Panc1 (cell line): ENCODE data around the gene PACSIN1. TPM values are rescaled to one million over a fixed set of nuclear protein-coding genes. Genes with fewer than 3 reads are reported as not detected.

Source experiments
- ATAC-seq: fragments of 200-7000 bp; cut with Tn5 transposase; 2 replicates; pipeline ENCODE4 v1.9.1; 2020; ENCODE audit warnings: mild to moderate bottlenecking, moderate library complexity
- BruUV-seq: library from RNA; stranded (reverse); fragments of 400-500 nt; replicated peaks from 2 replicates; lab custom pipeline; 2021; lab: Mats Ljungman, UMichigan
- CTCF ChIA-PET: fragments of 300-600 bp; sonication (Branson Sonifier 250); formaldehyde crosslinking; loops from one replicate; lab custom pipeline; 2022; ENCODE audit warnings: antibody characterized with exemption; lab: Charles Lee
- POLR2A ChIA-PET: fragments of 300-600 bp; sonication (Branson Sonifier 250); formaldehyde crosslinking; loops from one replicate; lab custom pipeline; 2022; ENCODE audit warnings: antibody characterized with exemption; lab: Charles Lee
- DNase-seq: peaks from one replicate; pipeline ENCODE4 v3.0.0-alpha.2; 2010; ENCODE audit warnings: low read depth, low spot score
- H3K27ac ChIP-seq: 2 replicates; pipeline ENCODE4 v1.5.1; 2011; ENCODE audit warnings: mild to moderate bottlenecking, low read length, inconsistent platforms
- H3K27me3 ChIP-seq: fragments of 200-500 bp; sonication (Bioruptor generic); 2 replicates; pipeline ENCODE4 v1.6.0; 2014; ENCODE audit warnings: low read length, inconsistent platforms; ENCODE audit not compliant: control insufficient read depth, insufficient read depth
- H3K36me3 ChIP-seq: fragments of 200-500 bp; sonication (Bioruptor generic); 2 replicates; pipeline ENCODE4 v1.5.1; 2014; ENCODE audit warnings: inconsistent platforms, mild to moderate bottlenecking, low read length, moderate library complexity; ENCODE audit not compliant: control insufficient read depth, insufficient read depth
- H3K4me1 ChIP-seq: 2 replicates; pipeline ENCODE4 v1.5.1; 2011; ENCODE audit warnings: inconsistent platforms, mild to moderate bottlenecking, low read length, moderate library complexity; ENCODE audit not compliant: control insufficient read depth, insufficient read depth
- H3K4me3 ChIP-seq, 2 experiments: 2 replicates each; pipeline ENCODE4 v1.5.1; 2011 to 2012; ENCODE audit warnings: low read depth in 2 of 2, low read length in 2 of 2, mild to moderate bottlenecking in 2 of 2, inconsistent platforms in 1 of 2, moderate library complexity in 1 of 2
- H3K9me3 ChIP-seq: fragments of 200-500 bp; sonication (Bioruptor generic); 2 replicates; pipeline ENCODE4 v1.5.1; 2014; ENCODE audit warnings: low read depth, mild to moderate bottlenecking, inconsistent platforms, low read length, moderate library complexity; ENCODE audit not compliant: control insufficient read depth, insufficient read depth
- POLR2AphosphoS5 ChIP-seq: IDR thresholded peaks from 2 replicates; pipeline ENCODE4 v1.6.1; 2012; ENCODE audit warnings: mild to moderate bottlenecking, low read depth, low read length, moderate library complexity
- SIN3A ChIP-seq: IDR thresholded peaks from 2 replicates; pipeline ENCODE4 v1.6.1; 2012; ENCODE audit warnings: low read depth, mild to moderate bottlenecking, low read length, moderate library complexity, borderline replicate concordance; ENCODE audit not compliant: insufficient read depth
- TCF7L2 ChIP-seq: IDR thresholded peaks from 2 replicates; pipeline ENCODE4 v1.6.1; 2011; ENCODE audit warnings: mild to moderate bottlenecking, low read depth, low read length, inconsistent platforms
- in situ Hi-C: cut with HindIII; loops from 2 replicates; pipeline ENCODE4 v1.10.0; 2016; ENCODE audit warnings: low sequenced_read_pairs, low pct_unique_long_range_greater_than_20kb
- intact Hi-C: fragments of 100-400 bp; cut with micrococcal nuclease; formaldehyde crosslinking; loops from one replicate; pipeline ENCODE4 v1.10.0; 2022; ENCODE audit not compliant: unreplicated experiment
- total RNA-seq: library from RNA; stranded (reverse); gene quantifications from one replicate; pipeline ENCODE4 v1.2.1, GENCODE V29; 2021; ENCODE audit not compliant: unreplicated experiment
- TF ChIP-seq, protein P1 (sequence below): fragments of 450-650 bp; IDR thresholded peaks from 2 replicates; pipeline ENCODE4 v1.5.1; 2017; ENCODE audit warnings: mild to moderate bottlenecking
- TF ChIP-seq, protein P2 (sequence below), 2 experiments: IDR thresholded peaks; 2 replicates each; pipeline ENCODE4 v1.6.1; 2011 to 2012; ENCODE audit warnings: low read depth in 2 of 2, control low read depth in 1 of 2, low read length in 1 of 2, mild to moderate bottlenecking in 1 of 2, moderate library complexity in 1 of 2; ENCODE audit not compliant: insufficient read depth in 1 of 2

PACSIN1 gene
- total RNA-seq, 1 experiment from 2014 or later: 0.18 TPM

DNA sequence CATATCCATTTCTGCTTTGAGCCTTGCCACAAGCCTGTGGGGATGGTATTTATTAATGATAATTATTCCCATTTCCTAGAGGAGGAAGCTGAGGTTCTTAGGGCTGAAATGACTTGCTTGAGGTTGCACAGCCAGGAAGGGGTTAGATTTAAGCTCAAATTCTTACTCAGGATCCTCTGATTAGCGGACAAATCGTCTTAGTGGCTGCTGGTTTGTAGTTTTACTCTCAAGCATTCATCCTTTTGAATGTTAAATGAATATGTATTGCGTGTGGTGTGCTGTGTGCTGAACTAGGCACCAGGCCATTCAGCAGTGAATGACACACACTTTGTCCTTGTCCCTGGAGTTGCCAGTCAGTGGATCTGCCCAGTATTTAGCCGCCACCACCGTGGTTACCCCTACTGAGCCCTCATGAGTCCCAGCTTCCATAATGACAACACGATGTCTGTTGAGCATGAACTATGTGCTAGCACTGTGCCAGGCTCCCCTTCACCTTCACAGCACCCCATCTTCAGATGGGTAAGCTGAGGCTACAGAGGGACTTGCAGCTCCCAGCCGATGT, 10.0 kb downstream of the PACSIN1 start:
- Histone ChIP-seq H3K27ac (no peak overlapping the region), H3K4me1 (no peaks in the 10 kb centered on the region), H3K4me3 (no peak overlapping the region), H3K9me3 (no peaks in the 10 kb centered on the region), H3K36me3 (no peaks in the 10 kb centered on the region), H3K27me3 (no peaks in the 10 kb centered on the region)
- ATAC-seq (no peak), DNase-seq (no peak)
- ChIA-PET CTCF (no interaction called here), POLR2A (interaction anchor here (0.6 kb wide), 1 partner anchor 21 kb away, joined by 13 read pairs; no protein-coding TSS in a partner anchor)
- in situ Hi-C loops (no loop called here), intact Hi-C loops (no loop called here)
- no TSS peak for BruUV-seq
- TF ChIP-seq, protein P1, sequence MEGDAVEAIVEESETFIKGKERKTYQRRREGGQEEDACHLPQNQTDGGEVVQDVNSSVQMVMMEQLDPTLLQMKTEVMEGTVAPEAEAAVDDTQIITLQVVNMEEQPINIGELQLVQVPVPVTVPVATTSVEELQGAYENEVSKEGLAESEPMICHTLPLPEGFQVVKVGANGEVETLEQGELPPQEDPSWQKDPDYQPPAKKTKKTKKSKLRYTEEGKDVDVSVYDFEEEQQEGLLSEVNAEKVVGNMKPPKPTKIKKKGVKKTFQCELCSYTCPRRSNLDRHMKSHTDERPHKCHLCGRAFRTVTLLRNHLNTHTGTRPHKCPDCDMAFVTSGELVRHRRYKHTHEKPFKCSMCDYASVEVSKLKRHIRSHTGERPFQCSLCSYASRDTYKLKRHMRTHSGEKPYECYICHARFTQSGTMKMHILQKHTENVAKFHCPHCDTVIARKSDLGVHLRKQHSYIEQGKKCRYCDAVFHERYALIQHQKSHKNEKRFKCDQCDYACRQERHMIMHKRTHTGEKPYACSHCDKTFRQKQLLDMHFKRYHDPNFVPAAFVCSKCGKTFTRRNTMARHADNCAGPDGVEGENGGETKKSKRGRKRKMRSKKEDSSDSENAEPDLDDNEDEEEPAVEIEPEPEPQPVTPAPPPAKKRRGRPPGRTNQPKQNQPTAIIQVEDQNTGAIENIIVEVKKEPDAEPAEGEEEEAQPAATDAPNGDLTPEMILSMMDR: no peak
- TF ChIP-seq POLR2AphosphoS5 (no peak), TCF7L2 (no peak), SIN3A (no peak)
- TF ChIP-seq, protein P2, sequence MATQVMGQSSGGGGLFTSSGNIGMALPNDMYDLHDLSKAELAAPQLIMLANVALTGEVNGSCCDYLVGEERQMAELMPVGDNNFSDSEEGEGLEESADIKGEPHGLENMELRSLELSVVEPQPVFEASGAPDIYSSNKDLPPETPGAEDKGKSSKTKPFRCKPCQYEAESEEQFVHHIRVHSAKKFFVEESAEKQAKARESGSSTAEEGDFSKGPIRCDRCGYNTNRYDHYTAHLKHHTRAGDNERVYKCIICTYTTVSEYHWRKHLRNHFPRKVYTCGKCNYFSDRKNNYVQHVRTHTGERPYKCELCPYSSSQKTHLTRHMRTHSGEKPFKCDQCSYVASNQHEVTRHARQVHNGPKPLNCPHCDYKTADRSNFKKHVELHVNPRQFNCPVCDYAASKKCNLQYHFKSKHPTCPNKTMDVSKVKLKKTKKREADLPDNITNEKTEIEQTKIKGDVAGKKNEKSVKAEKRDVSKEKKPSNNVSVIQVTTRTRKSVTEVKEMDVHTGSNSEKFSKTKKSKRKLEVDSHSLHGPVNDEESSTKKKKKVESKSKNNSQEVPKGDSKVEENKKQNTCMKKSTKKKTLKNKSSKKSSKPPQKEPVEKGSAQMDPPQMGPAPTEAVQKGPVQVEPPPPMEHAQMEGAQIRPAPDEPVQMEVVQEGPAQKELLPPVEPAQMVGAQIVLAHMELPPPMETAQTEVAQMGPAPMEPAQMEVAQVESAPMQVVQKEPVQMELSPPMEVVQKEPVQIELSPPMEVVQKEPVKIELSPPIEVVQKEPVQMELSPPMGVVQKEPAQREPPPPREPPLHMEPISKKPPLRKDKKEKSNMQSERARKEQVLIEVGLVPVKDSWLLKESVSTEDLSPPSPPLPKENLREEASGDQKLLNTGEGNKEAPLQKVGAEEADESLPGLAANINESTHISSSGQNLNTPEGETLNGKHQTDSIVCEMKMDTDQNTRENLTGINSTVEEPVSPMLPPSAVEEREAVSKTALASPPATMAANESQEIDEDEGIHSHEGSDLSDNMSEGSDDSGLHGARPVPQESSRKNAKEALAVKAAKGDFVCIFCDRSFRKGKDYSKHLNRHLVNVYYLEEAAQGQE (IDR thresholded peaks at IDR 0.05; ENCODE audit: insufficient read depth in 1 of 2, low read depth in 2 of 2, low read length in 1 of 2): no peak

DNA sequence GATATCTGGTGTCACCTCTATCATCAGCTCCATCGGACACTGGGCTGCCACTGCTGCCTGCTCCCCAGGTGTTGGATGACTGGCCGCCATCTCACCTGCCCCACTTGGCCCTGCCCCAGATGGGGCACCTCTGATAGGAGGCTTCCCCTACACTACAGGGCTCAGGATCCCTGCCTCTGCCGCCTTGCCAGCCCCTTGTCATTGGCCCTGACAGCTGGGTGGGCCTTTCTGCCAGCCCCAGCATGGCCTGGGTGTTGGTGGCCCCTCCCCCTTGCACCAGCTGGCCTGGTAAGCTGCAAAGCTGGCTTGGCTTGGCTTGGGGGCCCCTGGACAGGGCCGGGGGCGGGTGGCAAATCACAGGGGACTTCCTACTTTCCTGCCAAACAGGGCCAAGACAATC, 10.6 kb downstream of the PACSIN1 start:
- TF ChIP-seq TCF7L2: no peak
- TF ChIP-seq SIN3A: no peak
- TF ChIP-seq, protein P2 (IDR thresholded peaks at IDR 0.05; ENCODE audit: insufficient read depth in 1 of 2, low read depth in 2 of 2, low read length in 1 of 2): no peak
- TF ChIP-seq, protein P1: no peak
- no peak for TF ChIP-seq POLR2AphosphoS5
- H3K4me3 ChIP-seq: no peak overlapping the region
- ATAC-seq (no peak), DNase-seq (no peak)
- H3K4me1 ChIP-seq: no peaks in the 10 kb centered on the region
- in situ Hi-C loops (no loop called here), intact Hi-C loops (no loop called here)
- no peak overlapping the region for H3K27ac ChIP-seq
- BruUV-seq: no TSS peak
- ChIA-PET POLR2A (no interaction called here), CTCF (no interaction called here)
- no peaks in the 10 kb centered on the region for H3K9me3 ChIP-seq
- H3K27me3 ChIP-seq: no peaks in the 10 kb centered on the region
- H3K36me3 ChIP-seq: no peaks in the 10 kb centered on the region
